IPS DF 4.7 (cell line): ENCODE measurements around the gene CNTNAP4.

ENCODE experiments used
- DNase-seq: peaks from one replicate; pipeline ENCODE4 v3.0.0-alpha.2; 2013; ENCODE audit warnings: low spot score; ENCODE audit errors: extremely low read depth

The CNTNAP4 gene

DNA sequence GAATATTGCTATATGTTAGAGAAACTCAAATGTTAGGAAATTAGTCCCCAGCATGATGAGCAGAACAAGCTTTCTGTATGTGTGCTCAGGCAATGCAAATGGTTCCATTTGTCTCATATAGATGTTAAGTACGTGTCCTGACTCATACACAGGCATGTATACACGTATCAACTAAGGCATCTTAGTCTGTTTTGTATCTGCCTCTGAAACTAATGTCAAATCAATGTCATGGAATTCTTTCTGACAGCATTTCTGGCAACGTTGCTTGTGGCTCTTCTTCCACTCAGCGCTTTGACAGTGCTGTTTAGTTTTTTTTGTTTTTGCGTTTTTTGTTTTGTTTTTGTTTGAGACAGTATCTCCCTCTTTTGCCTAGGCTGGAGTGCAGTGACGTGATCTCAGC lies 111.9 kb downstream of the CNTNAP4 start:
- no peak for DNase-seq

DNA sequence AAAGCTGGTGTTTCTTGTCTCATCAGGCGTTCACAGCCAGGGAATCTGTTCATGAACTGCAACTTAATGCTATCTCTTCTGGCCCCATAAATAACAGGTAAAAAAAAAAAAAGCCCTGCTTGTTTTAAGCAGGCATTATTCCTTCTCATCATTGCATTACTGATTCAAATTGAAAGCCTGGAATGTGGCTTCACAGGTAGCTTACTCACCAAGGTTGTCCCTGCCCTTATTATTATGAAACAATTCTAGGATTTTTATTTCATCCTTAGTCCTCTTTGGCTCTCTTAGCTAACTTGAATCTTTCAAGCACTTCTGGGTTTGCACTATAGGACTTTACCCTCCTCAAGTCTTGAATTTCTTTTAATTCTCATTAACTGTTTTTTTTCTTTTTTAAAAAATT lies 113.3 kb downstream of the CNTNAP4 start:
- DNase-seq, result no peak

DNA sequence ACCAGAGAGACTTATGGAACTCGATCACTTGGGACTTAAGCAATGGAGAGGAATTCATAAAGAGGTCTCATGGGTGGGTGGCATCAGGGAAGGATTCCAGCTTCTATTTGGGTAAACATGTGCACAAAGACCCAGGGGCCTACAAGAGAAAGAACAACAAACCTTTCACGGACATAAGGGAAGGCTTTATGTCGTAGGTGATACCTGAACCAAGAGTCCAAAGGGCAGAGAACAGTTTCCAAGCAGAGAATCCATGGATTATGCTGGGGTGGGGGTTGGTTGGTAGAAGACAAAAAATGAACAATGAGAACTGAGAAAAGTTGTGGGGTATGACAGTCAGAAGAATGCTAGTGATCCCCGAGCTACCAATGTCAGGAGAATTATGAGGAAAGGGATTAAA lies 119.8 kb downstream of the CNTNAP4 start:
- no peak for DNase-seq

DNA sequence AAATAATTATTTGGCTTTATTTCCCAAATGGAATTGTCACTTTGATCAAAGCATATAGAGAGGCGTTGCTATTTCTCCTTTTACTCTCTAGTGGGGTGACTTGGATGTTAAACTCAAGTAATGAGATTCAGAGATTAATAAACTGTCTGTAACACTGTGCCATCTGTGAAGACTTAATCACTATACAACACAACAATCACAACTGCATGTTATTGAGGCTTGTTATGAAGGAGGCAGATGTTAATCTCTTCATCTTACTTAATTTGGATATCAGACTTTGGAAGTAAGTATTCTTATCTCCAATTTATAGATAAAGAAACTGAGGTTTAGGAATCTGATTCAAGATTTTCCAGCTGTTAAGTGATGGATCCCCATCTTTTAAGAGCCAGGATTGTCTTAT lies 132.5 kb downstream of the CNTNAP4 start:
- DNase-seq, result no peak

DNA sequence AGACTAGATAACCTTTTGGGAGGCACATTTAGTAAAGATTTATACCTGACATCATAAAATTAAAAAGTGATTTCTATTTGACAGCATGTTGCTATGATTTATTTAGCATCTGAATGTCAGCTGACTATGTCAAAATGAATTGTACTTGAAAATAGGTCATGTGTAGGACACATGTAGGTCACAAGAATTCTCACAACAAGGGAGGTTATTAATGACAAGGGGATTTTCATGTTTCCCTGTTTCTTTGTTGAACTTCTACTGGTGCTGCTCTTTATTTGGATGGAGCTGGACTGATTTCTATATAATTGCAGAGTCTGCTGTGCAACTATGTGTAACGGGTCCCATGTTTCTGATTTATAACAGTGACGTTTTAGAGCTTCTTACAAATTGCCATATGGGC lies 144.4 kb downstream of the CNTNAP4 start:
- DNase-seq, result no peak

DNA sequence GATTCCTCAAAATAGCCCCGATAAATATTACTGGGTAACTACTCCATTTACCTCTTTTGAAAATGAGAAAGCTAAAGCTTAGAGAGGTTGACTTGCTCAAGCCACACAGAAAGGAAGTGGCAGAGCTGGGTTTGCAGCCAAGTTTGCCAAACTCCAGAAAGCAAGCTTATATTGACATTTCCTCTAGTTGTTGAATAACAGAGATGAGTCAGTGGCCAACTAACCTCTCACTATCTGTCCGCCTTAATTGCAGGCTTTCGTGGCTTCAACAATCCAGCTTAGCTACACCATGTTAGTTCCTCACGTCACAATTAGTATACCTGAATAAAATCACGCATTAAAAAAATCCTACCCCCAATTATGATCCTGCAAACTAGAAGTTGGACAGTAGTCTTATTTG lies 151.7 kb downstream of the CNTNAP4 start:
- DNase-seq, result no peak

DNA sequence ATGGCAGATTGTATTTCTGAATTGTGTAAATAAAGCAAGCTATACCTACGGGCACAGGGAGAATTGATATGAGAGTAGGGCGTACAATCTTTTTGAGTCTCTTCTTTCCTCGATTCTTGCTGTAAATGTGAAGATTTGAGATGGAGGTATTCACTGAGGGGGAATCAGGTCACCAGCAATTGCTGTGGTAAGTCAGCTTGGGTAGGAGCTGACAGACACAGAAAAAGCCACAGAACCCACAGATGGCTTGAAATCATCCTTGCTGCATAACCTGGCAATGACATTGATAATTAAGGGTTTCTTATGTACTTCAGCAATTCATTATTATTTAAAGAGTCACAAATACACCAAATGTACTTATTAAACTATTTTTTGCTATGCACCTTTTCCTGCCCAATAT lies 164.2 kb downstream of the CNTNAP4 start:
- no peak for DNase-seq

DNA sequence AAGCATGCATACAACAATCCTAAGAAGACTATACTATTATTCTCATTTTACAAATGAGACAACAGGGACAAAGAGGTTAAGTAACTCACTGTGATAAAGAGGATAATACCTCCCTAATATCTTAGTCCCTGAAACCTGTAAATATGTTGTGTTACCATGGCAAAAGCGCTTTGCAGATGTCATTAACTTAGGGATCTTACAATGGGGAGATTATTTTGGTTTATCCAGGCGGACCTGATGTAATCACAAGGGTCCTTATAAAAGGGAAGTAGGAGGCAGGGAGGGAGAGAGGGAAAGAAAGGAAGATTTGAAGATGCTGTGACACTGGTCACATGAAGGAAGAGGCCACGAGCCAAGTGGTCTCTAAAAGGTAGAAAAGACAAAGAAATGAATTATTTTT lies 164.7 kb downstream of the CNTNAP4 start:
- no peak for DNase-seq

DNA sequence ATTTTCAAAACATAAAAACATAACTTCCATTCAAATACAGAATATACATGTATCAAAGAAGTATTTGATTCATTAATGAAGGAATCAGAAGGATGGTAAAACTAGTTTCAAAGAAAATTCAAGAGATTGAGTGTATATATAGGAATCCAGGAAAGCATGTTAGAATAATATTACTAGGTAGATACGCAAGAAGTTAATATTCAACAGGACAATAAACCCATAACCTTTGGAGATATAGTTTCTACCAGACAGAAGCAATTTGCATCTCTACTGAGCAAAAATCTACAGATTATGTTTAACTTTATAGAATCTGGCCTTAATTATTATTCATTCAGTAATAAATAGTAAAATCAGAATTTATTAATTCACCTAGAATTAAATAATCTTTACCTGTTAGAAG lies 166.8 kb downstream of the CNTNAP4 start:
- DNase-seq, result no peak

DNA sequence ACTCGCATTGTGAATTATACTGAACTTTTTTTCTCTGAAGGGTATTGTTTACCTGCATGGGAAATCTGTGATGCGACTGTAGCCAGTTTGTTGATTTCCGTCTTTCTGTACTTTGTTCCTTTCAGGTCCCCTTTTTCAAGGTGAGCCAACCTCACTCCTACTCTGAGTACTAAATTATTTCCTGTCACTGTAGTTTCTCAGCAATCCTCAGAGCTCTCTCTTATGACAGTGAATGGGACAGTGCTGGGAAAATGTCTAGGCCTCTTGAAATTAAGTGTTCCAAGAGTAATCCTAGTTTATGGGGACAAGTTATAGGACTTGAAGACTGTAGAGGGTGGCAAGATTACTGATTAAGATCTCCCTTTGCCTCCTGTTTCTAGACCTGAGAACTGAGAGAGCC lies 167.6 kb downstream of the CNTNAP4 start:
- DNase-seq, result no peak

DNA sequence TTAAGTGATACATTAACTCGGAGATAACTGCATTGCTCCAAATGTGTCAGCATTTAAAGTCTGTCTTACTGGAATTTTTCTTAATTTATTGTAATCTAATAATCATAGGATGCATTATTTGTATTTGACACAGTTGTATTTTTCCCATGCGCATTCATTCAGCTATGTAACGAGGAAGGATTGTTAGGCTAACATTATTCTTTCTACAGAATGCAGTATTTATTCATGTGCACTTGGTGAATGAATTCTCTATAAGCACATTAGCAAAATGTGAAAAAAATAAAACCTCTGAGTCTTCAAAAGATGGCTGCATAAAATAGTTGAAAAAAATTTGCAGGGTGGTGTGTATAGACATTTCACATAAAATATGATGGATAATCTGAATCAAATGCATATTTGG lies 168.6 kb downstream of the CNTNAP4 start:
- no peak for DNase-seq

DNA sequence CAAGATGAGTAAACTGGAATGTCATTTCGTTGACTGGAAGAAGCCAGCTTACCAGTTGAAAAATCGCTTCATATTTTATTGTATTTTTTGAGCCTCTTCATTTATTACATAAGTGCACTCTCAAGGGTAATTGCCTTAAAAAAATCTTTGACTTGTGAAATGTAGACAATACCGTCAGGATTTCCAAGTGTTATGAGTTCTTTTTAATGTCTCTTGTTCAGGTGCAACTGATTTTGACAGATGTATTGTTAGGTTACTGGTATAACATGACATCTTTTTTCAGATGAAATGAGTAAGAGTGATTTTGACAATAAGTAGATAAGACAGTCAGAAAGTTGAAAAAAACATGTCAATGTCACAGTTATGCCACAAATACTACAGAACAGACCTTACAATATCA lies 169.1 kb downstream of the CNTNAP4 start:
- DNase-seq, result no peak

DNA sequence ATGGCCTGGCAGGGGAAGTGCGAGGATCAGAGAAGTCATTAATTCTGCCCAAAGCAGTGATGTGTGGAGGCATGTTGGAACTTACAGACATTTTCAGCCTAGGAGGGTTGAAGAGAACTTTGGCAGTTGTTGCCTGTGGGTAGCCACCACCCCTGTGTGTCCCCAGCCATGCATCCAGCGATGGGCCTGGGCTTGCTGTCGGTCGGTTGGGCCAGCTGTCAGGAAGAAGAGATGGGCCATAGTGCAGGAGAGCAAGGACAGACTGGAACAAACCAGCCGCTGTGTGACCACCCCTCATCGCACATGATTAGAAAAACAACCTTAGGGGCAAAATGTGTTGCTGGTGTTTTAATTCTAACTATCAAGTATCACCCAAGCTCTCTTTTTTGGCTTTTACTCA lies 173.7 kb downstream of the CNTNAP4 start:
- no peak for DNase-seq

DNA sequence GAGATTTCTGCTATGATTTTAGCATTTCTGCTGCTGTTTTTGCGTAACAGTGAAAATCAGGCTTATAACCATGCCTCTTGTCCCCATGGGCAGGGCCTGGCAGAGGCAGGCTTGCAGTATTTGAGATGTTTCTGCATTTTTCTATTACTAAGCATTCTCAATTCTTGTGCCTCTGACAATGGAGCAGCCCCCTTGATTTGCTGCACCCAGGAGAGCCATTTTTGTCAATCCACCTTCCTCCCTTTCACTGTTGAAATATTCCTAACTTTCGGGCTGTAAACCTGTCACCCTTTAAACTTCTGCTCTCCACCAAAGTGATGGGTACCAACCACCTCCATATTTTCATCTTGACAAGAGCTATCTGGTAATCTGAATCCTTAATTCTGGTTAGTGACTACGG lies 178.1 kb downstream of the CNTNAP4 start:
- no peak for DNase-seq

DNA sequence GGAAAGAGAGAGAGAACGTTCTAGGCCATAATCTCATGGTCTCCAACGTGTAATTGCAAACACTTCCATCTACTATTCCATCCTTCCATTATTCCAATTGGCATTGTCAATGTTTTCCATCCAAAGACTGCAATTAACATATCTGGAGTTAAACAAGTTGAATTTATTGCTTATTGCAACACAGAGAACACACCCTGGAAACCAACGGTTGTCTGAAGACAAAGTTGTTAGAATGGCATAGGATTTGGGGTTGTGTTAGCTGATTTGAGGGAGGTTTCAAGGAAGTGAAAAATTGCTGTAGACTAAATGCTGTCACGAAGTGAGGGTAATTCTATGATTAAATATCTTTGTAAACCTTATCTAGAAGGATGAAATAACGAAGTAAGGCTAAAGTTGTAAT lies 178.8 kb downstream of the CNTNAP4 start:
- DNase-seq, result no peak

DNA sequence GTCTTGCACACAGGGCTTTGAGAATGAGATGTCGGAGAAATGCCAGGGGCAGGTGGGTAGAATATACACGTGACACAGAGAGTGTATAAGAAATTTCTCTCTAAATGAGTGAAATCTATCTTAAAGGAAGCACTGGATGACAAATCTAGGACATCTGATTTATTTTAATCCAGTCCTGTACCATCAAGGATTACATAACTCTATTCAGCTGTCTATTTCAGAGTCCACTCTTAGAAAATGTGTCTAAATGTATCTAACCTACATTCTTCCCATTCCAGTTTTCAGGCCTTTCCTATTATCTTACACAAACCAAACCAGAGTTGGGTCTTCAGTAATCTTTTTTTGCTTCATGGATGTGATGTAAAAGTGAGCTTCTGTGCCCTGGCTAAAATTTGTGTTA lies 181.9 kb downstream of the CNTNAP4 start:
- DNase-seq, result no peak

DNA sequence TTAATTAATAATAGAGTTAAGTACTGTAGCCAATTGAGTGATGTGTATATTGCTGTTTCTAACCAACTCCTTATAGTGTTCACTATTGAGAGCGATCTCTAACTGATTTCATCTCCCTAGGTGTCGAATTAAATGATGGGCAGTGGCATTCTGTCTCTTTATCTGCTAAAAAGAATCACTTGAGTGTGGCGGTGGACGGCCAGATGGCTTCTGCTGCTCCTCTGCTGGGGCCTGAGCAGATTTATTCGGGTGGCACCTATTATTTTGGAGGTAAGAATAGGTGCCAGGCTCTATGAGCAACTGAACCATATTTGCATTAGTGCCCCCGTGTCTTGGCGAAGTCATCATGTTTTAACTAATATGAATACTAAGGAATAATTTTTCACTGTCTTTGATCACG lies 184.6 kb downstream of the CNTNAP4 start:
- no peak for DNase-seq

DNA sequence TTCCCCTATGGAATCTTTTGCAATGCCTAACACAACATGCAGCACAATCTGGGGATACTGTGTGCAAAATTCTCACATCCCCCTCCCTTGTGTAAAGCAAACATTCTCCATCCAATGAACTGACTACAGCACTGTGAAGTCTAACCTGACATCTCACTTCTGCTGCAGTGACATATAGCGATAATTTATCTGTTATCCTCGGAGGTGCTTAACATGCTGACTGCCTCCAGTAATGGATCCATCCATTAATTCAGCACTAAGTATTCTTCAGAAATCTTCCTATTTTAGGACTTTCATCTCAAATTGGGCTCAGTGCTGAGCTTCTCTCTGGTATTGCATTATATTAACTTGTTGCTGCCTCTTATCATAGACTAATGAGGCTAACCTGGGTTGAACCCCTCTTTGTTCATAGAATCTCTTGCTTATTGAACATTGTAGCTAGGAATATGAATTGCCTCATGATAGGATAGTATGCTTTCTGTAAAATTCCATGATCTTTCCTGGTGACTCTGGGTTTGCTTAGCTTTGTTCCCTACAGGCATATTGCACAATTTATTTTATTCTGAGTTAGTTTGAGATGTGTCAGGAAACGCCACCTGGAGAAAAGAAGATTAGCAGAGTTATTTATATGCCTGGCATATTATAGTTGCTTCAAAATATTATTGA lies 187.9 kb downstream of the CNTNAP4 start:
- no peak for DNase-seq

DNA sequence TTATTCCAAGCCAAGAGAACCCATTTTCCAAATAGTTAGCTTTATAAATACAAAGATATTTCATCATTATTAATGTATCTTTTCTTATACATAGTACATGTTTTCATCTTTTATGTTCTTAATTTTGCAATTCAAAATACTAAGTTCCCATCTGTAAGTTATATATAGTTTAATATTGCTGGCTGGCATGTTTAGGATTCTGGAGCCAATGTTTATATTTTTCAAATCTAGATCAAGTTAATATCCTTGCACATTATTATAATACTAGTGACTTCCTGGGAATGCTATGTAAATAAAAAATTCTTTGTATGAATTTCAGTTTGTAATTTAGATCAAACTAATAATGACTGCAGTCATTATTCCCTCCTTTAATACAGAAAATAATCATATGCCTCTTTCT lies 189.7 kb downstream of the CNTNAP4 start:
- no peak for DNase-seq

DNA sequence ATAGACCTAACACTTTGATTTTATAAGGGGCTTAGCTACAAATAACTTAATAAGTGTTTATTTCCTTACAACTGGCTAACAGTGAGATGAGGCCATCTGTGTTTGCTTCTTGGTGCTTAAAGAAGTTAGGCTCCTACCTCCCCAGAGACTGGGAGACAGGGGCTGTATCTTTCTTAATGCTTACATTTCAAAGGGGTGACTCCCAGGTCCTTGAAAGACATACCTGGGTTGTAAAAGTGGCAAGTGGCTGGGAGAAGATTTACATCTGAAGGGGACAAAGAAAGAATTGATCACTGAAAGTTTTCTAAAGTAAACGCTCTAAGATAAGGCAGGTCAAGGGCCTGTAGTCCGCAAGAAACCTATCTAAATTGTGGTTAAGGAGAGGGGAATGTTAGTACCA lies 196.8 kb downstream of the CNTNAP4 start:
- DNase-seq, result no peak

DNA sequence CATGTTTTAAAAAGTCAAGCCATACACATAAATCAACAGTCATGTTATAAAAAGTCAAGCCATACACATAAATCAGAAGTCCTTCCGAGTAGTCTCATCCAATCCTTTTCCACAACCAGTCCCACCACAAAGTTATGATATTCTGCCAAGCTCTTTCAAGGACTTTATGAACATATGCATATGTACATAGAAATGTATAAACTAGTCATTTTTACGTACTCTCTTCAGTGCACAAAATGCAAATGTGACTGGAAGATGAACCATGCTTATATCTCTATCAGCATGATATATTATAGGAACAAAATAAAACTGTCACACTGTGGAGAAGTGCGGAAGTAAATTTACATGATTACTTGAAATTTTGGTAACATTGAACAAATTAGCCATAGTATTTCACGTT lies 200.9 kb downstream of the CNTNAP4 start:
- no peak for DNase-seq

DNA sequence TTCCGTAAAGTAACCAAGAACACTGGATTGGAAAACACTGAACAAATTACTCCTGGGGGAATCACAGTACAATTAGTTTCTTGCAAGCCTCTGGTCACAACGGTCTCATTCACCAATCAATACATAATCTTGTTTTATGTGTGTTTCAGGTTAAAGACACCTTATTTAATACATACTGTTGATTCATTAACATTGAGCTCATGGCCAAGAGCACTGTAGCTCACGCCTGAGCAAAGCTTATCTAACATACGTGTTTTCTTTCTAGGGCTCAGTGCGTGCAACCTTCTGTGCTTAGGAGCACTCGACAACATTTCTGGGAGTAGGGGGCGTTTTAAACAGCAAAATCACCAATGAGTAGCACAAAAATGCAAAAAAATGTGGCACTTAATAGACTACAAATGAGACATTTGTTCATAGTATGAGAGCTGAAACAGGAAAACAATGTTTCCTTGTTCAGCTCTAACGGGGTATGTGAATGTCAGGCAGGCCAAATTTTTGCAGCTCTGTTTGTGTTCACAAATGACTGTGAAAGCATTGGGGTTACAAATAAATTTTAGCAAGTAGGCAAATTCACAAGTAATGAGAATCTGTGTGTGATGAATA lies 206.2 kb downstream of the CNTNAP4 start:
- no peak for DNase-seq

DNA sequence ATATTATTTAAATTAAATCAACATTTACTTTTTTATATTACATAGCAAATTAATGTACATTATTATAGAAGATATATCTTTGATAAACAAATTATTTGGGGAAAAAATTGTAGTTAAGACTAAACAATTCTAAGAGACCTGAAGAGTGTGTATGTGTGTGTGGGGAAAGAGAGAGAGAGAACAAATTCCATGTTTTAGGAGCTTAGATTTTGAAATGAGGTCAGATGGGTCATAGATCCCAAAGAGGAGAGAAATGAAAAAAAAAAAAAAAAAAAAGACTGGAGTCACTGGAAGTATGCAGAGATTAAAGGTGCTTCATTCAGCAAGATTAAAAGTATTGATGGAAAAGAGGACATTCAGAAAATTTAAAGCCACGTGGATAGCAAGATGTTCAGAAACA lies 206.8 kb downstream of the CNTNAP4 start:
- no peak for DNase-seq

DNA sequence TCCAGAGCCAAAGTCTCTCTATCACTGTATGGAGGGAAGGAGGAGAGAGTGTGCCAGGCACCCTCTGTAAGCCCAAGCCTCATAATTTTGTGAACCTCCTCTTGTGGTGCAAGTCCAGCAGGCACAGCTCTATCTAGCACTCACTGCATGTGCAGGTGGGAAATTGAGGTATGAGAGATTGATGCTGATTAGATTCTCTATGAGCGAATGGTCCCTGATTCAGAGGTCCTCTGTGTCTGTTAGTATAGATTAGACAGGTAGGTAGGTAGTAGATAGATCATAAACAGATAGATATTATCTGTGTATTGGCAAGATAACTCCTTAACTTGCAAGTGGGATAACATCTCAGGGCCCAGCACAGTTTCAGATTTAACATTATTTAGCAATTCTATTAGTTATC lies 209.5 kb downstream of the CNTNAP4 start:
- no peak for DNase-seq
